ENCODE results near the gene NFATC1.

DNA sequence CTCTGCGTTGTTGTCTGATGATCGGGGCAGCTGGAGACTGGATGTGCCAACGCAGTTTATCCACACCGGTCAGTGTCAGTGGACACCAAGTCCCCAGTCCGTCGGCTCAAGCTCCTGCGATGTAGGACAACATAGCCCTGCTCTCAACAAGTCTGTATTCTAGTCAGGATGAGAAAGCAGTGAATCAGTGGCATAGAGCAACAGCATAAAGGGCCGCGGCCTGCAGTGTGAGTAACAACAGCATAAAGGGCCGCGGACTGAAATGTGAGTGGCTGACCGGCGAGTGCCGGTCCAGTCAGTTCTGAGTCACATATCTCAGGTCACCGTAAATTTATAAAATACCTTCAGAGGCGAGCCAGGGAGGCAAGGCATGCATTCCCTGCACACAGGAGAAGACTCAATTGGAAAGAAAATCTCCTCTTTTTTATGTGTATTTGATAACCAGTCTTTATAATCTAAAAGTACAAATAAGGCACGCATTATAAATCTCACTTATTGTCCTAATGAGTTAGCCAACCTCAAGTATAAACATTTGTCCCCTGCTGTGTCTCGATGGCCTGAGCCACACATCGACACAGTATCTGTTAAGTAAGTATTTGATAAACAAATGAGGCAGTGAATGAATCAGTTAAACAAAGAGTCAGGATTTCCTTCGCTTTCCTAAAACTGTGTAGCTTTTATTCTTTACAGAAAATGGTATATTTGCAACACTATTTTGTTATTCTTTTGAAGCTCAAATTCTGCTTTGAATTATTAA is 33.8 kb upstream of the NFATC1 start:
- TF ChIP-seq, protein P1, sequence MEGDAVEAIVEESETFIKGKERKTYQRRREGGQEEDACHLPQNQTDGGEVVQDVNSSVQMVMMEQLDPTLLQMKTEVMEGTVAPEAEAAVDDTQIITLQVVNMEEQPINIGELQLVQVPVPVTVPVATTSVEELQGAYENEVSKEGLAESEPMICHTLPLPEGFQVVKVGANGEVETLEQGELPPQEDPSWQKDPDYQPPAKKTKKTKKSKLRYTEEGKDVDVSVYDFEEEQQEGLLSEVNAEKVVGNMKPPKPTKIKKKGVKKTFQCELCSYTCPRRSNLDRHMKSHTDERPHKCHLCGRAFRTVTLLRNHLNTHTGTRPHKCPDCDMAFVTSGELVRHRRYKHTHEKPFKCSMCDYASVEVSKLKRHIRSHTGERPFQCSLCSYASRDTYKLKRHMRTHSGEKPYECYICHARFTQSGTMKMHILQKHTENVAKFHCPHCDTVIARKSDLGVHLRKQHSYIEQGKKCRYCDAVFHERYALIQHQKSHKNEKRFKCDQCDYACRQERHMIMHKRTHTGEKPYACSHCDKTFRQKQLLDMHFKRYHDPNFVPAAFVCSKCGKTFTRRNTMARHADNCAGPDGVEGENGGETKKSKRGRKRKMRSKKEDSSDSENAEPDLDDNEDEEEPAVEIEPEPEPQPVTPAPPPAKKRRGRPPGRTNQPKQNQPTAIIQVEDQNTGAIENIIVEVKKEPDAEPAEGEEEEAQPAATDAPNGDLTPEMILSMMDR (IDR thresholded peaks at IDR 0.05; ENCODE audit: borderline replicate concordance, extremely low read depth, low read length, poor library complexity, severe bottlenecking) = no peak
- no peak for TF ChIP-seq EZH2 (IDR thresholded peaks at IDR 0.05; ENCODE audit: borderline replicate concordance, low read depth, low read length, severe bottlenecking)

Data from DND-41 (cell line).